H1 (cell line): ENCODE data around the gene TRIL. TPM values are rescaled to one million over a fixed set of nuclear protein-coding genes. Genes with fewer than 3 reads are reported as not detected.

Source experiments
- CREB1 ChIP-seq: IDR thresholded peaks from 2 replicates; pipeline ENCODE4 v1.6.1; 2012; ENCODE audit warnings: inconsistent platforms
- EZH2 ChIP-seq: fragments of 200-600 bp; sonication (generic); IDR thresholded peaks from 2 replicates; pipeline ENCODE4 v1.7.1; 2012; ENCODE audit warnings: low read depth, mild to moderate bottlenecking, moderate library complexity, low read length, inconsistent platforms; ENCODE audit not compliant: severe bottlenecking
- KDM5A ChIP-seq: fragments of 200-600 bp; IDR thresholded peaks from 2 replicates; pipeline ENCODE4 v1.7.1; 2012; ENCODE audit warnings: mild to moderate bottlenecking, low read length, inconsistent platforms, mixed read lengths
- MAFK ChIP-seq: IDR thresholded peaks from 2 replicates; pipeline ENCODE4 v1.6.1; 2012; ENCODE audit warnings: low read depth, mild to moderate bottlenecking, improper control_type of control experiment, low read length
- SP4 ChIP-seq: IDR thresholded peaks from 2 replicates; pipeline ENCODE4 v1.6.1; 2012; ENCODE audit warnings: low read length, inconsistent platforms
- polyA plus RNA-seq, 7 experiments: library from polyadenylated mRNA; depleted of rRNA in 3 of 7; stranded (reverse) in 5 of 7; unstranded in 2 of 7; fragments of >200 nt in 5 of 7; fragments of 200-250 nt in 2 of 7; gene quantifications; 1 replicate in 5 of 7; 2 replicates in 1 of 7; 4 replicates in 1 of 7; pipeline versions ENCODE4 v1.2.1 to v1.2.3, GENCODE V29; 2011 to 2013; ENCODE audit warnings: missing spikeins in 2 of 7, mixed read lengths in 2 of 7
- total RNA-seq: library from RNA; stranded (reverse); fragmentation: NEBNext Ultra II Directional; extraction: Animal tissue kit (Norgen Biotek cat#: 25700); gene quantifications from 2 replicates; pipeline ENCODE4 v1.2.1, GENCODE V29; 2021

Gene TRIL
- total and polyA plus RNA-seq, 2 of the 8 experiments (the other 6 are each of a cell fraction or from before 2014, with no cell fraction given) = 3.9 to 5.5 TPM

DNA sequence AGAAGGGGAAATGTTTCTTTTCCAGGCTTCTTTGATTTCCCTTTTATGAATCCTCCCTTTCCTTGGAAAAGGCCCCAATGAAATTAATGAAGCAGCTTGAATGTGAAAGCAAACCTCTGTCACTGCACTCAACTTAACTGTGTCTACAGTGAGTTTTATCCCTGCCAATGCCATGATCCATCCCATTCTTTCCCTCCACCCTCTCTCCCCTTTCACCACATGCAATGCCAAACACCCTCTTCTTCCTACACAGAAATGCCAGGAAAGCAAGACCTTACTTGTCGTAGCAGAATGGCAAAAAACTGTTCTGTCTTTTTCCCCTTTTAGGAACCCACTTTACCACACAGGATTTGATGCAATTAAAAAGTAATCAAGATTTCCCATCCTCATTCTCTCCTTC lies 47.3 kb upstream of the TRIL start (continued):
- TF ChIP-seq KDM5A (no peak), EZH2 (no peak), MAFK (no peak), SP4 (no peak), CREB1 (no peak)
